GM23338 (cell line): ENCODE results near the gene ZCCHC17. TPM values are rescaled to one million over a fixed set of nuclear protein-coding genes. Genes with fewer than 3 reads are reported as not detected.

Experiments used
- ATAC-seq: fragments of 200-7000 bp; cut with Tn5 transposase; 3 replicates; pipeline ENCODE4 v1.9.1; 2020
- DNase-seq: peaks from one replicate; pipeline ENCODE4 v3.0.0-alpha.2; 2015; ENCODE audit warnings: low spot score
- H2AFZ ChIP-seq: fragments of 200-600 bp; sonication (generic); 2 replicates; pipeline ENCODE4 v1.8.0; 2016; ENCODE audit warnings: antibody characterized with exemption, mild to moderate bottlenecking, moderate library complexity
- H3F3A ChIP-seq: fragments of 200-600 bp; sonication (generic); replicated peaks from 2 replicates; pipeline ENCODE4 v1.8.0; 2017; ENCODE audit warnings: antibody characterized with exemption, mixed run types, low read depth
- H3K27ac ChIP-seq: fragments of 200-600 bp; sonication (generic); 2 replicates; pipeline ENCODE4 v1.6.1; 2016; ENCODE audit warnings: low read depth
- H3K27me3 ChIP-seq: fragments of 200-600 bp; sonication (generic); 2 replicates; pipeline ENCODE4 v1.8.0; 2016; ENCODE audit warnings: mild to moderate bottlenecking, mixed run types, moderate library complexity; ENCODE audit not compliant: insufficient read depth
- H3K36me3 ChIP-seq: fragments of 200-600 bp; sonication (generic); 2 replicates; pipeline ENCODE4 v1.8.0; 2016; ENCODE audit warnings: mild to moderate bottlenecking; ENCODE audit not compliant: insufficient read depth
- H3K4me1 ChIP-seq: fragments of 200-600 bp; sonication (generic); 2 replicates; pipeline ENCODE4 v1.8.0; 2016; ENCODE audit warnings: mild to moderate bottlenecking, moderate library complexity; ENCODE audit not compliant: insufficient read depth
- H3K4me2 ChIP-seq: fragments of 200-600 bp; sonication (generic); 2 replicates; pipeline ENCODE4 v1.7.1; 2017; ENCODE audit warnings: mixed run types
- H3K4me3 ChIP-seq: fragments of 200-600 bp; sonication (generic); 2 replicates; pipeline ENCODE4 v1.6.1; 2016; ENCODE audit warnings: mixed run types
- H3K79me2 ChIP-seq: fragments of 200-600 bp; sonication (generic); replicated peaks from 2 replicates; pipeline ENCODE4 v1.8.0; 2017; ENCODE audit warnings: mild to moderate bottlenecking; ENCODE audit not compliant: insufficient read depth
- H3K9me2 ChIP-seq: fragments of 200-600 bp; sonication (generic); 2 replicates; pipeline ENCODE4 v1.8.0; 2017; ENCODE audit not compliant: insufficient read depth
- H4K20me1 ChIP-seq: fragments of 200-600 bp; sonication (generic); replicated peaks from 2 replicates; pipeline ENCODE4 v1.8.0; 2017; ENCODE audit warnings: mild to moderate bottlenecking; ENCODE audit not compliant: insufficient read depth
- H3K27ac Mint-ChIP-seq: 2 replicates; pipeline ENCODE4 v1.8.0; 2020; ENCODE audit warnings: inconsistent platforms, mild to moderate bottlenecking, moderate library complexity, mixed read lengths
- H3K27me3 Mint-ChIP-seq: 3 replicates; pipeline ENCODE4 v1.8.0; 2022; ENCODE audit warnings: low read depth, mild to moderate bottlenecking, moderate library complexity, mixed read lengths, inconsistent platforms; ENCODE audit not compliant: insufficient read depth, poor library complexity
- H3K36me3 Mint-ChIP-seq: 3 replicates; pipeline ENCODE4 v1.8.0; 2021; ENCODE audit warnings: low read depth, mild to moderate bottlenecking, inconsistent platforms, moderate library complexity, mixed read lengths
- H3K4me1 Mint-ChIP-seq: 3 replicates; pipeline ENCODE4 v1.8.0; 2020; ENCODE audit warnings: mild to moderate bottlenecking, inconsistent platforms, mixed read lengths
- H3K4me3 Mint-ChIP-seq: 3 replicates; pipeline ENCODE4 v1.8.0; 2021; ENCODE audit warnings: moderate library complexity, mild to moderate bottlenecking, inconsistent platforms, mixed read lengths
- H3K9me3 Mint-ChIP-seq: 3 replicates; pipeline ENCODE4 v1.8.0; 2020; ENCODE audit warnings: moderate library complexity, mild to moderate bottlenecking, inconsistent platforms, mixed read lengths
- CREB1 ChIP-seq: fragments of 250-450 bp; sonication (Bioruptor Pico); IDR thresholded peaks from 2 replicates; pipeline ENCODE4 v1.5.0; 2020; ENCODE audit warnings: low read depth, mild to moderate bottlenecking, moderate library complexity
- EZH2 ChIP-seq: fragments of 200-600 bp; sonication (generic); IDR thresholded peaks from one replicate; pipeline ENCODE4 v1.8.0; 2017; ENCODE audit warnings: antibody characterized with exemption, mild to moderate bottlenecking, low read depth; ENCODE audit not compliant: unreplicated experiment
- EZH2phosphoT487 ChIP-seq: fragments of 200-600 bp; sonication (generic); IDR thresholded peaks from one replicate; pipeline ENCODE4 v1.8.1; 2018; ENCODE audit warnings: antibody characterized with exemption; ENCODE audit not compliant: unreplicated experiment
- NANOG ChIP-seq: IDR thresholded peaks from 2 replicates; pipeline ENCODE4 v1.6.1; 2016; ENCODE audit warnings: antibody characterized with exemption, borderline replicate concordance
- POLR2AphosphoS5 ChIP-seq: IDR thresholded peaks from 2 replicates; pipeline ENCODE4 v1.6.1; 2016; ENCODE audit warnings: antibody characterized with exemption, low read depth
- REST ChIP-seq: IDR thresholded peaks from one replicate; pipeline ENCODE4 v1.6.1; 2018; ENCODE audit warnings: antibody characterized with exemption; ENCODE audit not compliant: unreplicated experiment
- STAT1 ChIP-seq: IDR thresholded peaks from one replicate; pipeline ENCODE4 v1.6.1; 2016; ENCODE audit warnings: antibody characterized with exemption; ENCODE audit not compliant: unreplicated experiment
- ZNF114 ChIP-seq: fragments of 250-450 bp; sonication (Bioruptor Pico); IDR thresholded peaks from 2 replicates; pipeline ENCODE4 v1.5.0; 2020; ENCODE audit warnings: mild to moderate bottlenecking, moderate library complexity
- ZNF331 ChIP-seq: fragments of 250-450 bp; sonication (Bioruptor Pico); IDR thresholded peaks from 2 replicates; pipeline ENCODE4 v1.5.0; 2020; ENCODE audit warnings: low read depth, mild to moderate bottlenecking, moderate library complexity
- polyA plus RNA-seq: library from polyadenylated mRNA; unstranded; fragments of >200 nt; fragmentation: Nextera tagmentation; extraction: Ambion mirVana; gene quantifications from 2 replicates; pipeline ENCODE4 v1.2.1, GENCODE V29; 2016
- total RNA-seq: library from RNA; depleted of rRNA; stranded (reverse); fragments of >200 nt; shearing (Covaris generic); gene quantifications from 2 replicates; pipeline ENCODE4 v1.2.3, GENCODE V29; 2014
- TF ChIP-seq, protein P1 (sequence below): fragments of 250-450 bp; sonication (Bioruptor Pico); IDR thresholded peaks from 2 replicates; pipeline ENCODE4 v1.5.0; 2020; ENCODE audit warnings: mild to moderate bottlenecking, moderate library complexity
- TF ChIP-seq, protein P2 (sequence below): IDR thresholded peaks from 2 replicates; pipeline ENCODE4 v1.6.1; 2016; ENCODE audit warnings: antibody characterized with exemption
- TF ChIP-seq, protein P3 (sequence below), 2 experiments: fragments of 200-600 bp in 1 of 2; sonication (generic) in 1 of 2; conservative IDR thresholded peaks; 2 replicates each; pipeline versions ENCODE4 v1.5.1 to v1.6.1; 2016 to 2017; ENCODE audit warnings: antibody characterized with exemption in 2 of 2, low read depth in 2 of 2, mild to moderate bottlenecking in 2 of 2, moderate library complexity in 1 of 2

The ZCCHC17 gene
- total and polyA plus RNA-seq, 2 experiments from 2014 or later: 40.1 to 134 TPM

DNA sequence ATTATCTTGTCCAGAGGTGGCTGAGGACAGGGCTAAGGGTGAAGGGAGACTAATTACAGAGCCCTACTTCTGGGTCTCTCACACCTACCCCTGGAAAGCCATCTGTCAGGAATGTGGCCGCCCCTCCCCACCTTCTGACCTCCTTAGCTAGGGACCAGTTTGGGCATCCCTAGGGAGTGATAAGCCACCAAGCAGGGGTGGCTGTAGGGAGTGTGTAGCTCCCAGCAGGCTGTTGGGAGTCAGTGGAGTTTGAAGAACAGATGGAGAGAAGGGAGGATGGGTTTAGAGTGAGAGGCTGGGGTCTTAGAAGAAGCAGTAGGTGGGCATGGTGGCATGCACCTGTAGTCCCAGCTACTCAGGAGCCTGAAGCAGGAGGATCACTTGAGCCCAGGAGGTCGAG, 115.4 kb downstream of the ZCCHC17 start:
- DNase-seq (no peak), ATAC-seq (no peak)
- Mint-ChIP-seq H3K27me3 (peaks cover 24% of the 10 kb centered on the region), H3K27ac (no peak overlapping the region), H3K9me3 (no peaks in the 10 kb centered on the region), H3K36me3 (peaks cover 6% of the 10 kb centered on the region; the same call in 1 of the 3 replicates), H3K4me3 (peak overlapping the region; percentile 72), H3K4me1 (peaks cover 39% of the 10 kb centered on the region)
- H3K27ac ChIP-seq: no peak overlapping the region
- H4K20me1 ChIP-seq: no peaks in the 10 kb centered on the region
- peaks cover 19% of the 10 kb centered on the region for H3K4me1 ChIP-seq
- peaks cover 10% of the 10 kb centered on the region; the same call in 1 of the 2 replicates for H3K27me3 ChIP-seq
- TF ChIP-seq, protein P1, sequence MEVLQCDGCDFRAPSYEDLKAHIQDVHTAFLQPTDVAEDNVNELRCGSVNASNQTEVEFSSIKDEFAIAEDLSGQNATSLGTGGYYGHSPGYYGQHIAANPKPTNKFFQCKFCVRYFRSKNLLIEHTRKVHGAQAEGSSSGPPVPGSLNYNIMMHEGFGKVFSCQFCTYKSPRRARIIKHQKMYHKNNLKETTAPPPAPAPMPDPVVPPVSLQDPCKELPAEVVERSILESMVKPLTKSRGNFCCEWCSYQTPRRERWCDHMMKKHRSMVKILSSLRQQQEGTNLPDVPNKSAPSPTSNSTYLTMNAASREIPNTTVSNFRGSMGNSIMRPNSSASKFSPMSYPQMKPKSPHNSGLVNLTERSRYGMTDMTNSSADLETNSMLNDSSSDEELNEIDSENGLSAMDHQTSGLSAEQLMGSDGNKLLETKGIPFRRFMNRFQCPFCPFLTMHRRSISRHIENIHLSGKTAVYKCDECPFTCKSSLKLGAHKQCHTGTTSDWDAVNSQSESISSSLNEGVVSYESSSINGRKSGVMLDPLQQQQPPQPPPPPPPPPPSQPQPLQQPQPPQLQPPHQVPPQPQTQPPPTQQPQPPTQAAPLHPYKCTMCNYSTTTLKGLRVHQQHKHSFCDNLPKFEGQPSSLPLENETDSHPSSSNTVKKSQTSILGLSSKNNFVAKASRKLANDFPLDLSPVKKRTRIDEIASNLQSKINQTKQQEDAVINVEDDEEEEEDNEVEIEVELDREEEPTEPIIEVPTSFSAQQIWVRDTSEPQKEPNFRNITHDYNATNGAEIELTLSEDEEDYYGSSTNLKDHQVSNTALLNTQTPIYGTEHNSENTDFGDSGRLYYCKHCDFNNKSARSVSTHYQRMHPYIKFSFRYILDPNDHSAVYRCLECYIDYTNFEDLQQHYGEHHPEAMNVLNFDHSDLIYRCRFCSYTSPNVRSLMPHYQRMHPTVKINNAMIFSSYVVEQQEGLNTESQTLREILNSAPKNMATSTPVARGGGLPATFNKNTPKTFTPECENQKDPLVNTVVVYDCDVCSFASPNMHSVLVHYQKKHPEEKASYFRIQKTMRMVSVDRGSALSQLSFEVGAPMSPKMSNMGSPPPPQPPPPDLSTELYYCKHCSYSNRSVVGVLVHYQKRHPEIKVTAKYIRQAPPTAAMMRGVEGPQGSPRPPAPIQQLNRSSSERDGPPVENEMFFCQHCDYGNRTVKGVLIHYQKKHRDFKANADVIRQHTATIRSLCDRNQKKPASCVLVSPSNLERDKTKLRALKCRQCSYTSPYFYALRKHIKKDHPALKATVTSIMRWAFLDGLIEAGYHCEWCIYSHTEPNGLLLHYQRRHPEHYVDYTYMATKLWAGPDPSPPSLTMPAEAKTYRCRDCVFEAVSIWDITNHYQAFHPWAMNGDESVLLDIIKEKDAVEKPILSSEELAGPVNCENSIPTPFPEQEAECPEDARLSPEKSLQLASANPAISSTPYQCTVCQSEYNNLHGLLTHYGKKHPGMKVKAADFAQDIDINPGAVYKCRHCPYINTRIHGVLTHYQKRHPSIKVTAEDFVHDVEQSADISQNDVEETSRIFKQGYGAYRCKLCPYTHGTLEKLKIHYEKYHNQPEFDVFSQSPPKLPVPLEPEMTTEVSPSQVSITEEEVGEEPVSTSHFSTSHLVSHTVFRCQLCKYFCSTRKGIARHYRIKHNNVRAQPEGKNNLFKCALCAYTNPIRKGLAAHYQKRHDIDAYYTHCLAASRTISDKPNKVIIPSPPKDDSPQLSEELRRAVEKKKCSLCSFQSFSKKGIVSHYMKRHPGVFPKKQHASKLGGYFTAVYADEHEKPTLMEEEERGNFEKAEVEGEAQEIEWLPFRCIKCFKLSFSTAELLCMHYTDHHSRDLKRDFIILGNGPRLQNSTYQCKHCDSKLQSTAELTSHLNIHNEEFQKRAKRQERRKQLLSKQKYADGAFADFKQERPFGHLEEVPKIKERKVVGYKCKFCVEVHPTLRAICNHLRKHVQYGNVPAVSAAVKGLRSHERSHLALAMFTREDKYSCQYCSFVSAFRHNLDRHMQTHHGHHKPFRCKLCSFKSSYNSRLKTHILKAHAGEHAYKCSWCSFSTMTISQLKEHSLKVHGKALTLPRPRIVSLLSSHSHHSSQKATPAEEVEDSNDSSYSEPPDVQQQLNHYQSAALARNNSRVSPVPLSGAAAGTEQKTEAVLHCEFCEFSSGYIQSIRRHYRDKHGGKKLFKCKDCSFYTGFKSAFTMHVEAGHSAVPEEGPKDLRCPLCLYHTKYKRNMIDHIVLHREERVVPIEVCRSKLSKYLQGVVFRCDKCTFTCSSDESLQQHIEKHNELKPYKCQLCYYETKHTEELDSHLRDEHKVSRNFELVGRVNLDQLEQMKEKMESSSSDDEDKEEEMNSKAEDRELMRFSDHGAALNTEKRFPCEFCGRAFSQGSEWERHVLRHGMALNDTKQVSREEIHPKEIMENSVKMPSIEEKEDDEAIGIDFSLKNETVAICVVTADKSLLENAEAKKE (CRISPR knock-in tag): no peak
- TF ChIP-seq NANOG: no peak
- TF ChIP-seq REST: no peak
- TF ChIP-seq, protein P2, sequence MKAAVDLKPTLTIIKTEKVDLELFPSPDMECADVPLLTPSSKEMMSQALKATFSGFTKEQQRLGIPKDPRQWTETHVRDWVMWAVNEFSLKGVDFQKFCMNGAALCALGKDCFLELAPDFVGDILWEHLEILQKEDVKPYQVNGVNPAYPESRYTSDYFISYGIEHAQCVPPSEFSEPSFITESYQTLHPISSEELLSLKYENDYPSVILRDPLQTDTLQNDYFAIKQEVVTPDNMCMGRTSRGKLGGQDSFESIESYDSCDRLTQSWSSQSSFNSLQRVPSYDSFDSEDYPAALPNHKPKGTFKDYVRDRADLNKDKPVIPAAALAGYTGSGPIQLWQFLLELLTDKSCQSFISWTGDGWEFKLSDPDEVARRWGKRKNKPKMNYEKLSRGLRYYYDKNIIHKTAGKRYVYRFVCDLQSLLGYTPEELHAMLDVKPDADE: no peak
- no peak for TF ChIP-seq ZNF331
- TF ChIP-seq ZNF114: no peak
- TF ChIP-seq CREB1 (CRISPR knock-in tag): no peak
- TF ChIP-seq EZH2phosphoT487: no peak
- TF ChIP-seq EZH2: no peak
- TF ChIP-seq, protein P3, sequence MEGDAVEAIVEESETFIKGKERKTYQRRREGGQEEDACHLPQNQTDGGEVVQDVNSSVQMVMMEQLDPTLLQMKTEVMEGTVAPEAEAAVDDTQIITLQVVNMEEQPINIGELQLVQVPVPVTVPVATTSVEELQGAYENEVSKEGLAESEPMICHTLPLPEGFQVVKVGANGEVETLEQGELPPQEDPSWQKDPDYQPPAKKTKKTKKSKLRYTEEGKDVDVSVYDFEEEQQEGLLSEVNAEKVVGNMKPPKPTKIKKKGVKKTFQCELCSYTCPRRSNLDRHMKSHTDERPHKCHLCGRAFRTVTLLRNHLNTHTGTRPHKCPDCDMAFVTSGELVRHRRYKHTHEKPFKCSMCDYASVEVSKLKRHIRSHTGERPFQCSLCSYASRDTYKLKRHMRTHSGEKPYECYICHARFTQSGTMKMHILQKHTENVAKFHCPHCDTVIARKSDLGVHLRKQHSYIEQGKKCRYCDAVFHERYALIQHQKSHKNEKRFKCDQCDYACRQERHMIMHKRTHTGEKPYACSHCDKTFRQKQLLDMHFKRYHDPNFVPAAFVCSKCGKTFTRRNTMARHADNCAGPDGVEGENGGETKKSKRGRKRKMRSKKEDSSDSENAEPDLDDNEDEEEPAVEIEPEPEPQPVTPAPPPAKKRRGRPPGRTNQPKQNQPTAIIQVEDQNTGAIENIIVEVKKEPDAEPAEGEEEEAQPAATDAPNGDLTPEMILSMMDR (conservative IDR thresholded peaks at IDR 0.05; ENCODE audit: low read depth in 2 of 2): no peak
- no peak for TF ChIP-seq STAT1
- no peak for TF ChIP-seq POLR2AphosphoS5
- H3K36me3 ChIP-seq: no peaks in the 10 kb centered on the region
- peak overlapping the region; percentile 98; the same call in 1 of the 2 replicates for H3K4me3 ChIP-seq
- no peaks in the 10 kb centered on the region for H3K9me2 ChIP-seq
- H3K79me2 ChIP-seq: peaks cover 12% of the 10 kb centered on the region
- H2AFZ ChIP-seq: peak overlapping the region; percentile 97
- H3F3A ChIP-seq: no peaks in the 10 kb centered on the region
- peak overlapping the region; percentile 90 for H3K4me2 ChIP-seq
